CD4-positive, alpha-beta T cell treated with Interleukin-15 for 1 hour (primary cell): Measurements from ENCODE around the gene BSPRY.

ENCODE experiments used
- DNase-seq: peaks from one replicate; pipeline ENCODE4 v3.0.0-alpha.2; 2020

Gene BSPRY

GRCh38 chr9:113349445-113350094 lies at the start of gene BSPRY:
TSS of gene BSPRY (plus strand) at chr9:113349541. CDS start at chr9:113349580, 39 bp downstream.
- no peak for DNase-seq

- no peak for DNase-seq
Observed at GRCh38 chr9:113299800-113300292, 49.5 kb upstream of the BSPRY start.

GRCh38 chr9:113301548-113301947 lies 47.8 kb upstream of the BSPRY start:
- no peak for DNase-seq

GRCh38 chr9:113302792-113303418 lies 46.4 kb upstream of the BSPRY start, which contains the start of gene RNF183:
TSS of gene RNF183 (minus strand) at chr9:113303376. CDS start at chr9:113298184, 5,192 bp downstream.
- DNase-seq = no peak

- DNase-seq = no peak
Observed at GRCh38 chr9:113306566-113306965, 42.8 kb upstream of the BSPRY start.

- DNase-seq = no peak
Observed at GRCh38 chr9:113307396-113307975, 41.9 kb upstream of the BSPRY start.

- peak; percentile 24 for DNase-seq
Observed at GRCh38 chr9:113309204-113309813, 40.0 kb upstream of the BSPRY start.

GRCh38 chr9:113310538-113310937 lies 38.8 kb upstream of the BSPRY start:
- DNase-seq = no peak

GRCh38 chr9:113311961-113312360 lies 37.4 kb upstream of the BSPRY start:
- DNase-seq = no peak

GRCh38 chr9:113313261-113313660 lies 36.1 kb upstream of the BSPRY start:
- DNase-seq = no peak

GRCh38 chr9:113315231-113315630 lies 34.1 kb upstream of the BSPRY start:
- DNase-seq = no peak

GRCh38 chr9:113316030-113316429 lies 33.3 kb upstream of the BSPRY start:
- no peak for DNase-seq

- no peak for DNase-seq
Observed at GRCh38 chr9:113317777-113318176, 31.6 kb upstream of the BSPRY start.

- DNase-seq = no peak
Observed at GRCh38 chr9:113319054-113319453, 30.3 kb upstream of the BSPRY start.

- no peak for DNase-seq
Observed at GRCh38 chr9:113320051-113320450, 29.3 kb upstream of the BSPRY start.

- DNase-seq = no peak
Observed at GRCh38 chr9:113322671-113323070, 26.7 kb upstream of the BSPRY start.

- DNase-seq = no peak
Observed at GRCh38 chr9:113326230-113326629, 23.1 kb upstream of the BSPRY start.

- no peak for DNase-seq
Observed at GRCh38 chr9:113328045-113328782, 21.1 kb upstream of the BSPRY start.

- DNase-seq = no peak
Observed at GRCh38 chr9:113331780-113332179, 17.6 kb upstream of the BSPRY start.

GRCh38 chr9:113337714-113338113 lies 11.6 kb upstream of the BSPRY start:
- no peak for DNase-seq

GRCh38 chr9:113340011-113340699 lies 9.2 kb upstream of the BSPRY start, which contains the start of gene WDR31:
TSS of gene WDR31 (minus strand) at chr9:113340275. CDS start at chr9:113332022, 8,253 bp downstream.
- peak; percentile 78 for DNase-seq
